Keratinocyte (primary cell): ENCODE data around the gene UBA52.

Experiments
- EZH2 ChIP-seq: IDR thresholded peaks from one replicate; pipeline ENCODE4 v1.6.1; 2012; ENCODE audit warnings: inconsistent platforms, mild to moderate bottlenecking, low read length, moderate library complexity
- TF ChIP-seq, protein P1 (sequence below), 3 experiments: IDR thresholded peaks in 1 of 3; conservative IDR thresholded peaks in 1 of 3; optimal IDR thresholded peaks in 1 of 3; 2 replicates in 2 of 3; 3 replicates in 1 of 3; pipeline versions ENCODE3 to v1.5.1; 2011; ENCODE audit warnings: low read length in 3 of 3, mild to moderate bottlenecking in 3 of 3, moderate library complexity in 2 of 3, control low read depth in 1 of 3, inconsistent platforms in 1 of 3; ENCODE audit not compliant: insufficient read depth in 2 of 3; ENCODE audit errors: extremely low read depth in 1 of 3

DNA sequence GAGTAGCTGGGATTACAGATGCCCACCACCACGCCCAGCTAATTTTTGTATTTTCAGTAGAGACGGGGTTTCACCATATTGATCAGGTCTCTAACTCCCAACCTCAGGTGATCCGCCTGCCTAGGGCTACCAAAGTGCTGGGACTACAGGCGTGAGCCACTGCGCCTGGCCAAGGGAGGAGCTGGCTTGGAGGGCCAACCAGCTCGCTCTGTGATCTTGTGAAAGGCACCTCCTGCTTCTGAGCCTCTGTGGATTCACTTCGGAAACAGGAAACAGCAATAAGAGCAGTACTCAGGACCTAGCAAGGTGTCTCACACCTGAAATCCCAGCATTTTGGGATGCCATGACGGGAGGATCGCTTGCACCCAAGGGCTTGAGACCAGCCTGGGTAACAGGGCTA is 47.8 kb upstream of the UBA52 start:
- TF ChIP-seq, protein P1, sequence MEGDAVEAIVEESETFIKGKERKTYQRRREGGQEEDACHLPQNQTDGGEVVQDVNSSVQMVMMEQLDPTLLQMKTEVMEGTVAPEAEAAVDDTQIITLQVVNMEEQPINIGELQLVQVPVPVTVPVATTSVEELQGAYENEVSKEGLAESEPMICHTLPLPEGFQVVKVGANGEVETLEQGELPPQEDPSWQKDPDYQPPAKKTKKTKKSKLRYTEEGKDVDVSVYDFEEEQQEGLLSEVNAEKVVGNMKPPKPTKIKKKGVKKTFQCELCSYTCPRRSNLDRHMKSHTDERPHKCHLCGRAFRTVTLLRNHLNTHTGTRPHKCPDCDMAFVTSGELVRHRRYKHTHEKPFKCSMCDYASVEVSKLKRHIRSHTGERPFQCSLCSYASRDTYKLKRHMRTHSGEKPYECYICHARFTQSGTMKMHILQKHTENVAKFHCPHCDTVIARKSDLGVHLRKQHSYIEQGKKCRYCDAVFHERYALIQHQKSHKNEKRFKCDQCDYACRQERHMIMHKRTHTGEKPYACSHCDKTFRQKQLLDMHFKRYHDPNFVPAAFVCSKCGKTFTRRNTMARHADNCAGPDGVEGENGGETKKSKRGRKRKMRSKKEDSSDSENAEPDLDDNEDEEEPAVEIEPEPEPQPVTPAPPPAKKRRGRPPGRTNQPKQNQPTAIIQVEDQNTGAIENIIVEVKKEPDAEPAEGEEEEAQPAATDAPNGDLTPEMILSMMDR (optimal IDR thresholded peaks at IDR 0.05 in 1 of 3, IDR thresholded peaks at IDR 0.05 in 1 of 3, conservative IDR thresholded peaks at IDR 0.05 in 1 of 3; ENCODE audit: extremely low read depth in 1 of 3, insufficient read depth in 2 of 3, low read length in 3 of 3), result no peak
- no peak for TF ChIP-seq EZH2
